ENCODE data around the gene NYAP1.
"Not testable (repeated sequence)": the region's sequence is repeated elsewhere in the genome, so short reads cannot be mapped to it uniquely, and the experiment has no call there.

Gene NYAP1

DNA sequence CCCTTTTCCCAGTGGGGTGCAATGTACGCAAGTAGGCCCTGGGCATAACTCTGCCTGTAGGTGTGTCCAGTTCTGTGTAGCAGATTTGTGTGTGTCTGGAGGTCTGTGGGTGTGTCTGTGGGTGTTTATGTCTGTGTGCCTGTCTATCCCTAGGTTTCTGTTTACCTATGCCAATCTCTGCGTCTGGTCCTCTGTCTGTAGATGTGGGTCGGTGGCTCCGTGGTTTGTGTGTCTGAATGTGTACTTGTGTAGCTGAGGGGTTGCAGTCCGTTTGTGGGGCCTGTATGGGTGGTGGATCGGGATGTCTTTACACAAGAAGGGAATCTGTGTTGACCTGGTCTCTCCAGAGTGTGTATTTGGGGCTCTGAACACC, 932 bp downstream of the NYAP1 start:
- no peak for DNase-seq

DNA sequence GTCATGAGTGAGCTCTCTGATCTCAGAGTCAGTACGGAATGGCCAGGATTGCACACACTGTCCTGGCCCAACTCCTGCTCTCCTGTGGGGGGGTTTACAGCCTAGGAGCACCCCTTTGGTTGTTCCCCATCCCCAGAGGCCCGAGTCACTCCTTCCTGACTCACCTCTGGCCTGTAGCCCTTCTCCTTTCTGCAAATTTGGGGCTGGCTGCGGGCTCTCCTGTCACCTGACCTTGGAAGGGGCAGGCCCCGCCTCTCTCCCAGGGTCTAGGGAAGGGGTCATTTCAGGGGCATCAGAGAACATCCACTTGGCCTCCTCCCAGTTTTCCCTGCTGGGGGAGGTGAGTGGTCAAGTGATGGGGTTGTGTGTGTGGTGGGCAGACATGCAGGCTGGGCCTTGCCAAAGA, 1.7 kb downstream of the NYAP1 start:
- DNase-seq = no peak

- no peak for DNase-seq
Measured at GRCh38 chr7:100486111-100486636, 2.4 kb downstream of the NYAP1 start.

DNA sequence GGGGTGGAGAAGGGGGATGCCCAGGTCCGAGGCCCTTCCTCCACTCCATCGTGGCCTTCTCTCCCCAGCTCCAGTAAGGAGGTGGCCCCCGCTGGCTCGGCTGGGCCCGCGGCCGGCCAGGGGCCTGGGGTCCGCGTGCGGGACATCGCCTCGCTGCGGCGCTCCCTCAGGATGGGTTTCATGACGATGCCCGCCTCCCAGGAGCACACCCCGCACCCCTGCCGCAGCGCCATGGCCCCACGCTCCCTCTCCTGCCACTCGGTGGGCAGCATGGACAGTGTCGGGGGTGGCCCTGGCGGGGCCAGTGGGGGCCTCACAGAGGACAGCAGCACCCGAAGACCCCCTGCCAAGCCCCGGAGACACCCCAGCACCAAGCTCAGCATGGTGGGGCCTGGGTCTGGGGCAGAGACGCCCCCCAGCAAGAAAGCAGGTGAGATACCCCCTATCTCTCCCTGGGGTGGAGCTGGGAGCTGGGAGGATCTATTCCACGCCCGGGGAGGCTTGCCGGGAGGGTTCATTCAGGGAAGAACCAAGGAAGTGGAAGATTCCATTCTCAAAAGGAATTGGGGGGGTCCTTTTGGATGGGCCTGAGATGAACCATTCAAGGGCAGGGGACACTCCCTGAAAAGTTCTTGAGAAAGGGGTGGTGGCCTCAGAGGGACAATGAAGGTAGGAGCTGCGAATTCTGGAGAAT, 3.2 kb downstream of the NYAP1 start:
- DNase-seq = no peak

DNA sequence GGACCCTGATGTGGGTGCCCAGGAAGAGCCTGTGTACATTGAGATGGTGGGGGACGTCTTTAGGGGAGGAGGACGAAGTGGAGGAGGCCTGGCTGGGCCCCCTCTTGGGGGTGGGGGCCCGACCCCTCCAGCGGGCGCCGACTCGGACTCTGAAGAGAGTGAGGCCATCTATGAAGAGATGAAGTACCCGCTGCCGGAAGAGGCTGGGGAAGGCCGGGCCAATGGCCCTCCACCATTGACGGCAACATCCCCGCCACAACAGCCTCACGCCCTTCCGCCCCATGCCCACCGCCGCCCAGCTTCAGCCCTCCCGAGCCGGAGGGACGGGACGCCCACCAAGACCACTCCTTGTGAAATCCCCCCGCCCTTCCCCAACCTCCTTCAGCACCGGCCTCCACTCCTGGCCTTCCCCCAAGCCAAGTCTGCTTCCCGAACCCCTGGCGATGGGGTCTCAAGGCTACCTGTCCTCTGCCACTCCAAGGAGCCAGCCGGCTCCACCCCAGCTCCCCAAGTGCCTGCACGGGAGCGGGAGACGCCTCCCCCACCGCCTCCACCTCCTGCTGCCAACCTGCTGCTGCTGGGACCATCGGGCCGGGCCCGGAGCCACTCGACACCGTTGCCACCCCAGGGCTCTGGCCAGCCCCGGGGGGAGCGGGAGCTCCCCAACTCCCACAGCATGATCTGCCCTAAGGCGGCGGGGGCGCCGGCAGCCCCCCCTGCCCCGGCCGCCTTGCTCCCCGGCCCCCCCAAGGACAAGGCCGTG, 4.8 kb downstream of the NYAP1 start:
- DNase-seq = no peak

- no peak for DNase-seq
Measured at GRCh38 chr7:100489121-100489520, 5.4 kb downstream of the NYAP1 start.

DNA sequence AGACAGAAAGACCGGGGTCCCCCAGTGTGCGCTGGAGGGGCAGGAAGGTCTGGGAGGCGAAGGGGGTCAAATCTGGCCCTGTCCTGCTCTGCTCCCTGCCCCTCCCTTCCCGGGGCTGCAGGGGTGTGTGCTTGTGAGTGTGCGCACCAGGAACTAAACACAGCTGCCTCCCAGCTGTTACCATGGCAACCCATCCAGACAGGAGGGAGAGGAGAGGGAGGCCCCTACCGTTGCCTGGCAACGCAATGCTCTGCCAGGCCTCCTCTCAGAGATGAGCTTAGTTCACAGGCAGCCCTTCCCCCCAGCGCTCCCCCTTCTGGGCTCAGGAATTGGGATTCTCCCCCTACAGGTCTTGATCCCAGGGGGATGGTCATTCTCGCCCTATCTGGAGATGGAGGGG, 6.1 kb downstream of the NYAP1 start:
- peak; percentile 91 for DNase-seq

DNA sequence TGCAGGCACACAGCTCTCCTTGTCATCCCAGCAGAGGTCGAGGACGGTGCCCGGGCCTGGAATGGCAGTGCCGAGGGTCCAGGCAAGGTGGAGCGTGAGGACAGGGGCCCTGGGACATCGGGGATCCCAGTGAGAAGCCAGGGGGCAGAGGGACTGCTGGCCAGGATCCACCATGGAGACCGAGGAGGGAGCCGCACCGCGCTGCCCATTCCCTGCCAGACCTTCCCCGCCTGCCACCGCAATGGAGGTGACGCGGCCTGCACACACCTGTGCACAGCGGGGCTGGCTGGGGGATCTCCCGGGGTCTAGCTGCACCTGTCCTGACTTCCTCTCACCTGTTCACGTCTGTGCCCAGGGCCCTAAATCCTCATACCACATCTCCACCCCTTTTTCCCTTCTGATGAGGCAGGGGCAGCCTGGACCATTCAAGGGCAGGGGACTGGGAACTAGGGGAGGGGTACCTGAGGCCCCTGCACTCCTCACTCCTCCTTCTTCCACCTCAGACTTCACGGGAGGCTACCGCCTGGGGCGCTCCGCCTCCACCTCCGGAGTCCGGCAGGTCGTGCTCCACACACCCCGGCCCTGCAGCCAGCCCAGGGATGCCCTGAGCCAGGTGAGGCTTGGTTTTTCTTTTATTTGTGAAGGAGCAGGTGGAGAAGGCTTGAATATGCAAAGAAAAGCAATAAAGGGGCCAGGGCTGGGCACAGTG, 6.9 kb downstream of the NYAP1 start:
- DNase-seq = no peak

DNA sequence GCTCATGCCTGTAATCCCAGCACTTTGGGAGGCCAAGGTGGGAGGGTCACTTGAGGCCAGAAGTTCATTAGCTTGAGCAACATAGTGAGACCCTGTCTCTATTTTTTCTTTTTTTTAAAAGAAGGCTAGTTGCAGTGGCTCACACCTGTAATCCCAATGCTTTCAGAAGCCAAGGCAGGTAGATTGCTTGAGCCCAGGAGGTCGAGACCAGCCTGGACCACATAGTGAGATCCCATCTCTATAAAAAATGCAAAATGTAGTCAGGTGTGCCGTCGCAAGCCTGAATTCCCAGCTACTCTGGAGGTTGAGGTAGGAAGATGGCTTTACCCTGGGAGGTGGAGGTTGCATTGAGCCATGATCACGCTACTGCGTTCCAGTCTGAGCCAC, 7.5 kb downstream of the NYAP1 start:
- no peak for DNase-seq

DNA sequence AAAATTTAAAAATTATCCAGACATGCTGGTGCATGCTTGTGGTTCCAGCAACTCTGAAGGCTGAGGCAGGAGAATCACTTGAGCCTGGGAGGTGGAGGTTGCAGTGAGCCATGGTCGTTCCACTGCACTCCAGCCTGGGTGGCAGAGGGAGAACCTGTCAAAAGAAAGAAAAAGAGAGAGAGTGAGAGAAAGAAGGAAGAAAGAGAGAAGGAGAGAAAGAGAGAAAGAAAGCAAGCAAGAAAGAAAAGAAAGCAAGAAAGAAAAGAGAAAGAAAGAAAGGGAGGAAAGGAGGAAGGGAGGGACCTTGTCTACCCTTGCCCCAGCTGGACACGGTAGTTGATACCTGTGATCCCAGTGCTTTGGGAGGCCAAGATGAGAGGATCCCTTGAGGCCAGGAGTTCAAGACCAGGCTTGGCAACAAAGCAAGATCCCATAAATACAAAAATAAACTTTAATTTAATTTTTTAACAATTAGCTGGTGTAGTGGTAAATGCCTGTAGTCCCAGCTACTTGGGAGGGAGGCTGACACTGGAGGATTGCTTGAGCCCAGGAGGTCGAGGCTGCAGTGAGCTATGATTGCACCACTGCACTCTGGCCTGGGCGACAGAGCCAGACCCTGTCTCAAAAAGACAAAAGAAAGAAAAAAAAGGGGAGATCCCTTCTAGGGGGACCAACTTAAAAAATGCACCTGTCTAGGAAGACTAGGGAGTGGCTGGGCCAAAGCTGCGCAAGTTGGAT, 9.2 kb downstream of the NYAP1 start:
- no peak for DNase-seq

GRCh38 chr7:100493476-100494264, 9.9 kb downstream of the NYAP1 start:
- peak; percentile 77 for DNase-seq

DNA sequence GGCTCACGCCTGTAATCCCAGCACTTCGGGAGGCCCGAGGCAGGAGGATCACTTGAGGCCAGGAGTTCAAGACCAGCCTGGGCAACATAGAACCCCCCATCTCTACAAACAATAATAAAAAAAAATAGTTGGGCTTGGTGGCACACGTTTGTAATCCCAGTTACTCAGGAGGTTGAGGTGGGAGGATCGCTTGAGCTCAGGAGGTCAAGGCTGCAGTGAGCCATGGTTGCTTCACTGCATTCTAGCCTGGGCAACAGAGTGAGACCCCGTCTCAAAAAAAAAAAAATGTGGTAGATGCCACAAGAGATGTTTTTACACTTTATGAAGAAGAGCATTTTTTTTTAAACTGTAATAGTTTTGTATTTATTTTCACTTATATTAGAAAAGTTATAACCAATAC, 12.8 kb downstream of the NYAP1 start:
- no peak for DNase-seq

DNA sequence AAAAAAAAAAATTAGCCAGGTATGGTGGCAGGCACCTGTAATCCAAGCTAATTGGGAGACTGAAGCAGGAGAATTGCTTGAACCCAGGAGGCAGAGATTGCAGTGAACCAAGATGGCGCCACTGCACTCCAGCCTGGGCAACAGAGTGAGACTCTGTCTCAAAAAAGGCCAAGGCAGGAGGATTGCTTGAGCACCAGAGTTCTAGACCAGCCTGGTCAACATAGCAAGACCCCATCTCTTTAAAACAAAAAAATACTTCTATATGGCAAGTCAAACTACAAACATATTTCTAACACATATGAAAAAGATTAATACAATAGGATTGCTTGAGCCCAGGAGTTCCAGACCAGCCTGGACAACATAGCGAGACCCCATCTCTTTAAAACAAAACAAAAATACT, 17.0 kb downstream of the NYAP1 start:
- not testable (repeated sequence) for DNase-seq

- DNase-seq = not testable (repeated sequence)
Measured at GRCh38 chr7:100504031-100504430, 20.3 kb downstream of the NYAP1 start.

DNA sequence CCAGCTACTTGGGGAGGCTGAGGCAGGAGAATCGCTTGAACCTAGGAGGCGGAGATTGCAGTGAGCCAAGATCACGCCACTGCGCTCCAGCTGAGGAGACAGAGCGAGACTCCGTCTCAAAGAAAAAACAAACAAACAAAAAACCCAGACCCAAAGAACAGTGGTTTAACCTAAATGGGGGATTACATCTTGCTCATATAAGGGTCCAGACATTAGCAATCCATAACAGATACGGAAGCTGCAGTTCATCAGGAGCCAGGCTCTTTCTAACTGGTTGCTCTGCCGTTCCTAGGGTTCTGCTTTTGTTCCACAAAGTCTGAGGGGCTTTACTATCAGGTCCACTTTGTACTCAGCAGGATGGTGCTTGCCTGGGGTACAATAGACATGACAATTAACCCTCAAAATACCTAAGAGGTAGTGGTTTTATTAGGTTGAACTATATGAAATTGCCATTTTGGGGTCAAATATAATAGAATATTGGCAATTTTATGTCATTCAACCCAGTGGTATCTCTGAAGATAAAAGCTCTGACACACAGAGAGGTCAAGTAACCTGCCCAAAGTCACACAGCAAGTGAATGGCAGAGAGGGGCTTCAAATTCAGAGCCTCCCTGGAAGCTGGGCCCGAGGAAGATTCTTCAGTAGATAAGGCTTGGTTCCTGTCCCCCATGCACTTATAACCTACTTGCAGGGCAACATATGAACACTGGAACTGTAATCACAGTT, 21.3 kb downstream of the NYAP1 start:
- no peak for DNase-seq

GRCh38 chr7:100506356-100506923, 22.7 kb downstream of the NYAP1 start:
- DNase-seq = peak; percentile 56

GRCh38 chr7:100509231-100509630, 25.5 kb downstream of the NYAP1 start:
- no peak for DNase-seq

- DNase-seq = peak; percentile 96
Measured at GRCh38 chr7:100510437-100511239, 26.9 kb downstream of the NYAP1 start.

DNA sequence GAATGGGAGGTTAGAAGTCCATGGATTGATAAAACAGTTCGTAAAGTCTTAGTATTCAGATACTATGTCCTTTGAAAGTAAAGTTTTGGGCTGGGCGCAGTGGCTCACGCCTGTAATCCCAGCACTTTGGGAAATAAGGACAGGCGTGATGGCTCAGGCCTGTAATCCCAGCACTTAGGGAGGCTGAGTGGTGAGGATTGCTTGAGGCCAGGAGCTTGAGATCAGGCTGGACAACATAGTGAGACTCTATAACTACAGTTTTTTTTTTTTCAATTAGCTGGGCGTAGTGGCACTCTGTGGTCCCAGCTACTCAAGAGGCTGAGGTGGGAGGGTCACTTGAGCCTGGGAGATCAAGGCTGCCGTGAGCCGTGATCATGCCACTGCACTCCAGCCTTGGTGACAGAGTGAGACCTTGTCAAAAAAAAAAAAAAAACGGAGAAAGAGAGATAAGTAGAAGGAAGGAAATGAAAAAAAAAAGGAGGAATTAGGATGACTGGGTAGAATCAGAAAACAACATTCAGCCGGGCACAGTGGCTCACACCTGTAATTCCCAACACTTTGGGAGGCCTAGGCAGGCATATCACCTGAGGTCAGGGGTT, 29.6 kb downstream of the NYAP1 start:
- peak; percentile 71 for DNase-seq

DNA sequence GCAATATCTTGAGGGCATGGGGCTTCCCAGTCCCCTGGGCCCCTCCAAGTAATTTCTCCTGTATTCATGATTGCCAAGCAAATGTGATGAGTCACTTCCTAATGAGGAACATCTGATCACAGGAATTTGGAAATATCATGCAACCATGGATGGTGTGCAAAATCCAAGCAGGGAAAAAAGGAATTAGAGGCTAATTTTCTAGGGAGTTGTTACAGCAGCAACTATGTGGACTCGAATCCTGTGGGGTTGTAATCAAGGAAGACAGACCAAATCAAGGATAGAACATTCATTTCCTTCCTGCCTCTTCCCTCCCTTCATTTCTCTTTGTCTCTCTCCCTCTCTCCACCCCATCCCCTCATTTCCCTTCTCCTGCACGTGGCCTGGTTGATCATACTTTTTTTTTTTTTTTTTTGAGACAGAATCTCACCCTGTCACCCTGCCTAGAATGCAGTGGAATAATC, 31.4 kb downstream of the NYAP1 start:
- DNase-seq = no peak
